Smooth muscle cell (in vitro differentiated cells): ENCODE measurements around the gene CEP290. TPM values are rescaled to one million over a fixed set of nuclear protein-coding genes. Genes with fewer than 3 reads are reported as not detected.

Experiments used
- DNase-seq: peaks from one replicate; lab custom pipeline; 2025; ENCODE audit not compliant: unreplicated experiment; lab: John Stamatoyannopoulos, UW
- H2AFZ ChIP-seq: fragments of 200-600 bp; sonication (generic); 2 replicates; pipeline ENCODE4 v1.6.0; 2016; ENCODE audit warnings: antibody characterized with exemption, low read depth, mild to moderate bottlenecking
- H3F3A ChIP-seq: fragments of 200-600 bp; sonication (generic); 2 replicates; pipeline ENCODE4 v1.6.0; 2017; ENCODE audit warnings: antibody characterized with exemption, low read depth
- H3K27ac ChIP-seq: fragments of 200-600 bp; sonication (generic); 2 replicates; pipeline ENCODE4 v1.5.1; 2016; ENCODE audit warnings: low read depth, mild to moderate bottlenecking
- H3K27me3 ChIP-seq: fragments of 200-600 bp; sonication (generic); 2 replicates; pipeline ENCODE4 v1.6.1; 2016; ENCODE audit warnings: low read depth, mild to moderate bottlenecking
- H3K36me3 ChIP-seq: fragments of 200-600 bp; sonication (generic); 2 replicates; pipeline ENCODE4 v1.5.1; 2016; ENCODE audit warnings: low read depth
- H3K4me1 ChIP-seq: fragments of 200-600 bp; sonication (generic); 2 replicates; pipeline ENCODE4 v1.5.1; 2016; ENCODE audit warnings: low read depth
- H3K4me2 ChIP-seq: fragments of 200-600 bp; sonication (generic); 2 replicates; pipeline ENCODE4 v1.6.0; 2016; ENCODE audit warnings: mild to moderate bottlenecking
- H3K4me3 ChIP-seq: fragments of 200-600 bp; sonication (generic); 2 replicates; pipeline ENCODE4 v1.5.1; 2016; ENCODE audit warnings: mild to moderate bottlenecking
- H3K79me2 ChIP-seq: fragments of 200-600 bp; sonication (generic); 2 replicates; pipeline ENCODE4 v1.6.0; 2016; ENCODE audit warnings: low read depth, mild to moderate bottlenecking
- H3K9ac ChIP-seq: fragments of 200-600 bp; sonication (generic); 2 replicates; pipeline ENCODE4 v1.6.0; 2016; ENCODE audit warnings: low read depth
- H3K9me3 ChIP-seq: fragments of 200-600 bp; sonication (generic); replicated peaks from 2 replicates; pipeline ENCODE4 v1.5.1; 2016; ENCODE audit warnings: low read depth
- H4K20me1 ChIP-seq: fragments of 200-600 bp; sonication (generic); 2 replicates; pipeline ENCODE4 v1.6.0; 2016; ENCODE audit warnings: low read depth
- CTCF ChIP-seq: fragments of 200-600 bp; sonication (generic); IDR thresholded peaks from 2 replicates; pipeline ENCODE4 v1.5.1; 2017; ENCODE audit warnings: borderline replicate concordance, mild to moderate bottlenecking, antibody characterized with exemption; ENCODE audit not compliant: insufficient read depth, poor library complexity, severe bottlenecking
- WGBS: methylation state at CpG from one replicate; pipeline ENCODE4 v1.1.7; 2016; ENCODE audit warnings: low lambda C conversion rate; 5-methylcytosine and 5-hydroxymethylcytosine counted together
- polyA plus RNA-seq: library from polyadenylated mRNA; unstranded; fragments of >200 nt; fragmentation: Nextera tagmentation; extraction: Ambion mirVana; gene quantifications from 2 replicates; pipeline ENCODE4 v1.2.1, GENCODE V29; 2016
- total RNA-seq: library from RNA; depleted of rRNA; stranded (reverse); fragments of >200 nt; gene quantifications from 2 replicates; pipeline ENCODE4 v1.2.3, GENCODE V29; 2014

CEP290 gene
- total and polyA plus RNA-seq, 2 experiments from 2014 or later = 10.4 to 13.2 TPM

- H3K27ac ChIP-seq = no peak overlapping the region
- no peaks in the 10 kb centered on the region for H4K20me1 ChIP-seq
- no peaks in the 10 kb centered on the region for H3K27me3 ChIP-seq
- H3K9ac ChIP-seq = no peak overlapping the region
- no peak for TF ChIP-seq CTCF
- DNase-seq = no peak
- WGBS = 87% methylated on average over 2 of the region's 2 CpGs
- no peak overlapping the region for H2AFZ ChIP-seq
- H3K4me3 ChIP-seq = no peak overlapping the region
- H3K79me2 ChIP-seq = no peaks in the 10 kb centered on the region
- no peaks in the 10 kb centered on the region for H3K9me3 ChIP-seq
- no peaks in the 10 kb centered on the region for H3K4me1 ChIP-seq
- peaks cover 5% of the 10 kb centered on the region for H3K36me3 ChIP-seq
- no peak overlapping the region for H3K4me2 ChIP-seq
- no peaks in the 10 kb centered on the region for H3F3A ChIP-seq
Measured at GRCh38 chr12:88063375-88063774, 78.5 kb downstream of the CEP290 start.

- peaks cover 5% of the 10 kb centered on the region for H3K36me3 ChIP-seq
- H3K9ac ChIP-seq = no peak overlapping the region
- no peaks in the 10 kb centered on the region for H3K27me3 ChIP-seq
- no peaks in the 10 kb centered on the region for H3K9me3 ChIP-seq
- H2AFZ ChIP-seq = no peak overlapping the region
- DNase-seq = no peak
- H4K20me1 ChIP-seq = no peaks in the 10 kb centered on the region
- no peak overlapping the region for H3K4me2 ChIP-seq
- no peak overlapping the region for H3K27ac ChIP-seq
- no peak for TF ChIP-seq CTCF
- no peaks in the 10 kb centered on the region for H3K4me1 ChIP-seq
- no peak overlapping the region for H3K4me3 ChIP-seq
- H3K79me2 ChIP-seq = no peaks in the 10 kb centered on the region
- no peaks in the 10 kb centered on the region for H3F3A ChIP-seq
- 93% methylated on average over 1 of the region's 1 CpG for WGBS
Measured at GRCh38 chr12:88062474-88062873, 79.4 kb downstream of the CEP290 start.

DNA sequence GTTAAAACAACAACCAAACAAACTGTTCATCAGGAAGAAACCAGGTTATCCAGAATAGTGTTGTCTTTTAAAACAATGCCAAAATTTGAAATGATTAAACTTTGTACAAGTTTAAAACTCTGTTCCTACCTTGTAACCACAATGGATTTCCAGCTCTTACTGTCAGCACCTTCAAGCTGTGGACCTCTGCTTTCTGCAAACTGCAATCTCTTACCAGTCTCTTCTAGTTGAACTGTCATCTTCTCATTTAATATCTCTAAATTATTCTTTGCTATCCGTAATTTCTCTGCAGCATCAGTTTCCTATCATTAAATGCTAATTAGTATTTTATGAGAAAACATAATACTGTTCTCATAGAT, 83.2 kb downstream of the CEP290 start:
- DNase-seq = no peak
- peaks cover 9% of the 10 kb centered on the region for H3K36me3 ChIP-seq
- no peak overlapping the region for H3K4me3 ChIP-seq
- H4K20me1 ChIP-seq = no peaks in the 10 kb centered on the region
- no peaks in the 10 kb centered on the region for H3K4me1 ChIP-seq
- no peaks in the 10 kb centered on the region for H3K9me3 ChIP-seq
- no peak overlapping the region for H3K27ac ChIP-seq
- H3K79me2 ChIP-seq = no peaks in the 10 kb centered on the region
- no peak for TF ChIP-seq CTCF
- no peak overlapping the region for H3K4me2 ChIP-seq
- H2AFZ ChIP-seq = no peak overlapping the region
- no peaks in the 10 kb centered on the region for H3K27me3 ChIP-seq
- no peak overlapping the region for H3K9ac ChIP-seq
- H3F3A ChIP-seq = no peaks in the 10 kb centered on the region
- WGBS = 100% methylated on average over 1 of the region's 1 CpG

GRCh38 chr12:88057994-88058718, 83.7 kb downstream of the CEP290 start:
- no peak for TF ChIP-seq CTCF
- Histone ChIP-seq H3K4me2 (no peak overlapping the region), H3F3A (no peaks in the 10 kb centered on the region), H2AFZ (no peak overlapping the region), H3K79me2 (no peaks in the 10 kb centered on the region), H3K9me3 (no peaks in the 10 kb centered on the region), H3K27ac (no peak overlapping the region), H3K36me3 (peaks cover 9% of the 10 kb centered on the region), H3K9ac (no peak overlapping the region), H3K4me1 (no peaks in the 10 kb centered on the region), H3K27me3 (no peaks in the 10 kb centered on the region), H4K20me1 (no peaks in the 10 kb centered on the region), H3K4me3 (no peak overlapping the region)
- WGBS = 84% methylated on average over 4 of the region's 4 CpGs
- no peak for DNase-seq
